Tibial nerve (tissue), 4 donors: ENCODE measurements around the gene UNC119. TPM values are rescaled to one million over a fixed set of nuclear protein-coding genes. Genes with fewer than 3 reads are reported as not detected.
"Not testable (repeated sequence)": the region's sequence is repeated elsewhere in the genome, so short reads cannot be mapped to it uniquely, and the experiment has no call there.

ENCODE experiments used
- DNase-seq, 2 donors: peaks; one replicate each; pipeline ENCODE4 v3.0.0-alpha.2; 2019; ENCODE audit warnings: low spot score in 2 of 2
- H3K27ac ChIP-seq, 4 donors: fragments of 200-600 bp; sonication (generic) in 3 of 4; one replicate each; pipeline ENCODE4 v1.5.1; 2017 to 2019; ENCODE audit warnings: mild to moderate bottlenecking in 1 of 4
- H3K27me3 ChIP-seq, 2 donors: fragments of 200-600 bp; sonication (generic) in 1 of 2; one replicate each; pipeline versions ENCODE4 v1.5.1 to v1.6.0; 2017 to 2019
- H3K36me3 ChIP-seq, 3 donors: fragments of 200-600 bp; sonication (generic); one replicate each; pipeline ENCODE4 v1.5.1; 2018 to 2019
- H3K4me1 ChIP-seq, 4 donors: fragments of 200-600 bp; sonication (generic) in 3 of 4; one replicate each; pipeline ENCODE4 v1.5.1; 2017 to 2019
- H3K4me3 ChIP-seq, 4 donors: fragments of 200-600 bp; sonication (generic) in 3 of 4; one replicate each; pipeline ENCODE4 v1.5.1; 2017 to 2019; ENCODE audit warnings: mild to moderate bottlenecking in 1 of 4, moderate library complexity in 1 of 4
- H3K9me3 ChIP-seq, 4 donors: fragments of 200-600 bp; sonication (generic) in 3 of 4; one replicate each; pipeline ENCODE4 v1.5.1; 2017 to 2019
- CTCF ChIP-seq, 5 experiments: fragments of 200-600 bp in 3 of 5; fragments of 450-650 bp in 2 of 5; sonication (generic) in 3 of 5; IDR thresholded peaks; one replicate each; pipeline ENCODE4 v1.5.1; 2016 to 2019; ENCODE audit warnings: antibody characterized with exemption in 5 of 5, mild to moderate bottlenecking in 3 of 5, moderate library complexity in 2 of 5
- EP300 ChIP-seq, 2 donors: sonication (generic); formaldehyde crosslinking; IDR thresholded peaks; one replicate each; pipeline ENCODE4 v1.6.1; 2017; ENCODE audit warnings: antibody characterized with exemption in 2 of 2, mild to moderate bottlenecking in 1 of 2
- POLR2A ChIP-seq, 2 donors: fragments of 450-650 bp; IDR thresholded peaks; one replicate each; pipeline ENCODE4 v1.6.1; 2017; ENCODE audit warnings: antibody characterized with exemption in 2 of 2, mild to moderate bottlenecking in 2 of 2, moderate library complexity in 2 of 2
- WGBS, 2 donors: methylation state at CpG; one replicate each; pipeline ENCODE4 v1.1.5; 2018; 5-methylcytosine and 5-hydroxymethylcytosine counted together
- total RNA-seq, 4 donors: library from RNA; depleted of rRNA; stranded (reverse); fragments of >200 nt; gene quantifications; one replicate each; pipeline ENCODE4 v1.1.0, GENCODE V29; 2016

UNC119 gene
- total RNA-seq, 4 donors from 2014 or later: 20.5 to 30.0 (median 22.4) TPM

DNA sequence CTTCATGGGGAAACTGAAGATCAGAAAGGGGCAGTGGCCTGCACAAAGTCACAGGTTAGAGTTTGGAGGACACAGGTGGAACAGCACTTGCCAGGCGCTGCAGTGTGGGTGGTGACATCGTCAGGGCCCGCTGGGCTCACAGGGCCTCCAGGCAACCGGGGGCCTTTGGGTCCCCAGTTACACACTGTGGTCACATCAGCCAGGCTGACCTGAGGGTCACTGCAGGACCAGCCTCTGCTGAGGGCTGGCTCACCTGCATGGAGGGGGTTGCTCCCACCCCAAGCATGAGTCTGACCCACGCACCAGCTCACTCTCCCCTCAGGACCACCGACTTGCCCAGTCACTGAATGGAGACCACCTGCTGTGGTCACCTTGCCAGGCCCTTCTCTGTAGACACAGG is 29.2 kb downstream of the UNC119 start:
- Histone ChIP-seq H3K36me3 (no peaks in the 10 kb centered on the region), H3K27ac (no peak overlapping the region), H3K9me3 (no peaks in the 10 kb centered on the region), H3K4me3 (no peak overlapping the region), H3K4me1 (no peaks in the 10 kb centered on the region), H3K27me3 (no peaks in the 10 kb centered on the region)
- no peak for DNase-seq
- WGBS, 2 donors: 75 to 80% methylated on average over 4 to 6 of the region's 6 CpGs
- no peak for TF ChIP-seq POLR2A (IDR thresholded peaks at IDR 0.05)
- no peak for TF ChIP-seq CTCF (IDR thresholded peaks at IDR 0.05)
- TF ChIP-seq EP300 (IDR thresholded peaks at IDR 0.05): no peak

- WGBS, 2 donors: 91 to 93% methylated on average over 4 of the region's 4 CpGs
Measured at GRCh38 chr17:28522281-28522680, 30.1 kb downstream of the UNC119 start.

DNA sequence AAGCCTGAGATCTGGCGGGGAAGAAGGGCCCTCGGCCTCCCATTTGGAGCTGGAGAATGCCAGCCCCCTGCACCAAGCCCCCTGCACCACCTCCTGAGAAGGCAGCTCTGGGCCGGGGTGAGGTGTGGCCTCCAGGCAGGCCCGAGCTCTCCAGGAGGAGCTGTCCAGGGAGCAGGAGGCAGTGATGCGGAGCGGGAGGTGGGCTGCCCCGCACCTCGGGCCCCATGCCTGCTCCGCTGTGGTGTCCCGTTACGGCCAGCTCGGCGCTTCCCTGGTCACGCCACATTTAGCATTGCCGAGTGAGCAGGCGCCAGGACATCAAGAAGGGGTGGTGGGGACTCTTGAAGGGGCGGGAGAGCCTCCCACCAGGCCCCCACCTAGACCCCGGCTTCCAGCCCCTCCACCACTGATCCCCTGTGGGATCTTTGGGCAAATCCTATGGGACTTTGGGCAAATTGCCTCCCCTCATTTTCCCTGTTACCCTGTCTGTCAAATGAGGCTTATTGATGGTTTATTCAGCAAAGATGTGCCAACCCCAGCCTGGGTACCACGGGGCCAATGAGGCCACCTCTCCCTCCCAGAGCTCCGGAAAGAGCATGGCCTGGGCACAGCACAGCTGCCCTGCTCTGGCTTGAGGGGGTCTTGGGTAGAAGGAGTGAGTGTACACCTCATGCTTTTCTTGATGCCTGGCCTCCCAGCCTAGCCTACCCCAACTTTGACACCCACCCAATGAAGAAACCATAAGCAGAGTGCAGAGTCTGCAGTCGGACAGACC is 30.9 kb downstream of the UNC119 start:
- TF ChIP-seq EP300 (IDR thresholded peaks at IDR 0.05): no peak
- no peak for TF ChIP-seq POLR2A (IDR thresholded peaks at IDR 0.05)
- TF ChIP-seq CTCF (IDR thresholded peaks at IDR 0.05): no peak
- WGBS, 2 donors: 33 to 35% methylated on average over 19 to 21 of the region's 21 CpGs
- Histone ChIP-seq H3K27ac (no peak overlapping the region), H3K36me3 (no peaks in the 10 kb centered on the region), H3K4me3 (no peak overlapping the region), H3K4me1 (no peaks in the 10 kb centered on the region), H3K27me3 (no peaks in the 10 kb centered on the region), H3K9me3 (no peaks in the 10 kb centered on the region)
- no peak for DNase-seq

More at GRCh38 chr17:28522281-28522680, 30.1 kb downstream of the UNC119 start:
- not testable (repeated sequence) for H3K27me3 ChIP-seq, H3K36me3 ChIP-seq, H3K4me1 ChIP-seq, DNase-seq, H3K9me3 ChIP-seq, H3K27ac ChIP-seq, H3K4me3 ChIP-seq

DNA sequence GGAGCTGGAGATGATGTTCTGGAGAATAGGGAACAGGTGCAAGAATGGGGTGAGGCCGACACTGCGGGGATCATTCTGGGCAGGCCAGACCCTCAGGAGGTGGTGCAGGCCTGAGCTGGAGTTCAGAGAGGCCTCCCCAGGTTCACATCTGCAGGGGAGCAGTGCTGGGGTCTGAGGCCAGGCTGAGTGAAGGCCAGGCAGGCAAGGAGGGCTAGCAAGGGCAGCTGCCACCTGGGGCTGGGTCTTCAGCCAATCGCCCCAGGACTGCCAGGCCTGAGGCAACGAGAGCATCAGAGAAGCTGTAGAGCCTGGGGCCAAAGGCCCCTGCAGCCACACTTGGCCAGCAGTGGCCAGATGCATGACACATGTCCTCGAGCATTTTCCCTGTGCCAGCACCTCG is 31.7 kb downstream of the UNC119 start:
- Histone ChIP-seq H3K4me1 (no peaks in the 10 kb centered on the region), H3K9me3 (no peaks in the 10 kb centered on the region), H3K27ac (no peak overlapping the region), H3K27me3 (no peaks in the 10 kb centered on the region), H3K36me3 (no peaks in the 10 kb centered on the region), H3K4me3 (no peak overlapping the region)
- 52 to 76% methylated on average over 6 of the region's 6 CpGs for WGBS, 2 donors
- DNase-seq: no peak
- TF ChIP-seq CTCF (IDR thresholded peaks at IDR 0.05): no peak
- TF ChIP-seq EP300 (IDR thresholded peaks at IDR 0.05): no peak
- no peak for TF ChIP-seq POLR2A (IDR thresholded peaks at IDR 0.05)

- no peak for TF ChIP-seq POLR2A (IDR thresholded peaks at IDR 0.05)
- no peak for TF ChIP-seq CTCF (IDR thresholded peaks at IDR 0.05)
- TF ChIP-seq EP300 (IDR thresholded peaks at IDR 0.05): no peak
- Histone ChIP-seq H3K4me1 (no peaks in the 10 kb centered on the region), H3K36me3 (no peaks in the 10 kb centered on the region), H3K27me3 (peaks cover 0 to 9% of the 10 kb centered on the region in 2 donors), H3K9me3 (no peaks in the 10 kb centered on the region), H3K27ac (no peak overlapping the region), H3K4me3 (no peak overlapping the region)
- WGBS, 2 donors: 50 to 60% methylated on average over 5 of the region's 5 CpGs
- no peak for DNase-seq
Measured at GRCh38 chr17:28519236-28519635, 33.2 kb downstream of the UNC119 start.
